ENCODE measurements around the gene SCTR.

Gene SCTR

DNA sequence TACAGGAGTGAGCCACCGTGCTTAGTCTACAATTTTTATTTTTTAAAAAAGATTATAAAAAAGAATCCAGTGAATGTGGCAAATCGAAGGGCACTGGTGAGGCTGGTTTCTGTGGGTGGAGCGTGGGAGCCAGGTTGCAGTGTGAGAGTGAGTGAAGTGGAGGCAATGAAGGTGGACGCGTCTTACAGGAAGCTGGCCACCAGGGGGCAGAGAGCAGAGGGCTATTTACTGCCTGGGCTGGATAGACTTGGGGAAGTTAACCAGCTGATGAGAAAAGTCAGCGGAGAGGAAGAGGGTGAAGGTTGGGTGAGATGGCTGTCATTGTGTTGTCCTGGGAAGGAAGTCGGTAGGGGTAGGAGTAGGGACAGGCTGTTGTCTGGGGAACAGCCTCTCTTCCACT, 6.8 kb downstream of the SCTR start:
- H3K4me1 Mint-ChIP-seq = no peaks in the 10 kb centered on the region
- peaks cover 24% of the 10 kb centered on the region for H3K27me3 Mint-ChIP-seq
- CTCF ChIA-PET = interaction anchor here (0.9 kb wide), 2 partner anchors 8 to 11 kb away, joined by 3 to 4 read pairs; no protein-coding TSS in a partner anchor
- H3K4me3 Mint-ChIP-seq = no peak overlapping the region
- no peaks in the 10 kb centered on the region for H3K9me3 Mint-ChIP-seq
- no peaks in the 10 kb centered on the region for H3K36me3 Mint-ChIP-seq
- peak; percentile 61 for DNase-seq
- no peak overlapping the region for H3K27ac Mint-ChIP-seq

- H3K27ac Mint-ChIP-seq = no peak overlapping the region
- H3K4me1 Mint-ChIP-seq = no peaks in the 10 kb centered on the region
- no peaks in the 10 kb centered on the region for H3K36me3 Mint-ChIP-seq
- H3K9me3 Mint-ChIP-seq = no peaks in the 10 kb centered on the region
- H3K4me3 Mint-ChIP-seq = no peak overlapping the region
- CTCF ChIA-PET = no interaction called here
- no peak for DNase-seq
- peaks cover 20% of the 10 kb centered on the region for H3K27me3 Mint-ChIP-seq
Measured at GRCh38 chr2:119516121-119516520, 8.2 kb downstream of the SCTR start.

DNA sequence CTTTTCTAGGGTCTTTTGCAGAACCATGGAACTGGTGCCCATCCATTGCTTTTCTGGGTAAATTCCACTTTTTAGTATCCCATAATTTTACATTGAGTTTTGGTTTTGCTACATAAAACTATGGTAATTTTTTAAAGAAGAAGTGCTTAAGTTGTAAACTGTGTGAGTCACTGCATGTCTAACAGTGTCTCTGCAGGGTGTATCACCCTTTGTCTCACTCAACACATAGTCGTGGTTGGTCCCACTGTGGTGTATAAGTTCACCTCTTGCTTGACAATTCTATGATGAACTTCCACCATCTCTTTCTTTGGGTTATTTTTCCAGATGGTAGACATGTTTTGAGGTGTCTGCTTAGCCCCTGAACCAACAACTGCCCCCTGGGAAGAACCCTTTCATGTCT, 10.5 kb downstream of the SCTR start:
- Mint-ChIP-seq H3K27ac (no peak overlapping the region), H3K27me3 (peaks cover 23% of the 10 kb centered on the region), H3K9me3 (no peaks in the 10 kb centered on the region), H3K36me3 (no peaks in the 10 kb centered on the region), H3K4me1 (no peaks in the 10 kb centered on the region), H3K4me3 (no peak overlapping the region)
- no peak for DNase-seq
- CTCF ChIA-PET = no interaction called here

DNA sequence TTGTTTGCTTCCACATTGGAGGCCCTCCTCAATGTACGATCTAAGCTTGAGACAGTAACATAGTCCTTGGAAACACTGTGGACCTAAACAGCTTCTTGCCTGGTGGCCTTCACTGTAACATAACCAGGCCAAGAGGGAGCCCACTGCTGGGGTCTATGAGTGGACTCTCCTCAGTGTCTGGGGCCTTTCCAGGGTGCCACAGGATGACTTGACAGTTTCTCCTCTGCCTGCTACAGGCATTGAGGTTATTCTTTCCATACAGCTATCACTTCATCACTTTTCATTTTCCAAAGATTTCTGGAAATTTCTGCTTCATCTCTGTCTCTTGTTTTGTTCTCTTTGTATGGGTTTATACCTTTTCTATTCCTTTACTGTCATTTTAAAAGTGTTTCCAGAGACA, 11.3 kb downstream of the SCTR start:
- H3K27ac Mint-ChIP-seq = no peak overlapping the region
- no peaks in the 10 kb centered on the region for H3K9me3 Mint-ChIP-seq
- DNase-seq = no peak
- CTCF ChIA-PET = no interaction called here
- peaks cover 19% of the 10 kb centered on the region for H3K27me3 Mint-ChIP-seq
- no peak overlapping the region for H3K4me3 Mint-ChIP-seq
- no peaks in the 10 kb centered on the region for H3K4me1 Mint-ChIP-seq
- H3K36me3 Mint-ChIP-seq = no peaks in the 10 kb centered on the region

DNA sequence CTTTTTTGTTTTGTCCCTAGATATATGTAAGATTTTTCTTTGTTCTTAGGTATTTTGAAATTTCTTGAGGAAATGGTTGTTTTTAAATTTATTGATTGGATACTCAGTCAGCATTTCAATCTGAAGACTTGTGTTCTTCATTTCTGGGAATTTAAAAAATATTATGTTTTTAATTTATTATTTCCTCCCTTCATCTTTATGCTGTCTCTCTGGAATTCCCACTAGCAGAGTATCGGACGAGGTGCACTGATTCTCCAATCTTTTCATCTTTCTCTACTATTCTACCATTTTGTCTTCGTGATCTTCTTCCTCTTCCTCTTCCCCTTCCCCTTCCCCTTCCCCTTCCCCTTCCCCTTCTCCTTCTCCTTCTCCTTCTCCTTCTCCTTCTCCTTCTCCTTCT, 12.3 kb downstream of the SCTR start:
- Mint-ChIP-seq H3K27ac (no peak overlapping the region), H3K4me1 (no peaks in the 10 kb centered on the region), H3K27me3 (peaks cover 19% of the 10 kb centered on the region), H3K4me3 (no peak overlapping the region), H3K36me3 (no peaks in the 10 kb centered on the region), H3K9me3 (no peaks in the 10 kb centered on the region)
- CTCF ChIA-PET = no interaction called here
- no peak for DNase-seq

- Mint-ChIP-seq H3K4me1 (no peaks in the 10 kb centered on the region), H3K36me3 (no peaks in the 10 kb centered on the region), H3K9me3 (no peaks in the 10 kb centered on the region), H3K27ac (no peak overlapping the region), H3K4me3 (no peak overlapping the region), H3K27me3 (peaks cover 9% of the 10 kb centered on the region)
- DNase-seq = no peak
- CTCF ChIA-PET = interaction anchor here (0.8 to 0.9 kb wide), 2 partner anchors 9 to 103 kb away, joined by 3 read pairs; no protein-coding TSS in a partner anchor
Measured at GRCh38 chr2:119508756-119509155, 15.5 kb downstream of the SCTR start.

- H3K4me1 Mint-ChIP-seq = no peaks in the 10 kb centered on the region
- H3K9me3 Mint-ChIP-seq = peaks cover 15% of the 10 kb centered on the region
- CTCF ChIA-PET = no interaction called here
- H3K27ac Mint-ChIP-seq = no peak overlapping the region
- no peak overlapping the region for H3K4me3 Mint-ChIP-seq
- no peaks in the 10 kb centered on the region for H3K36me3 Mint-ChIP-seq
- DNase-seq = no peak
- peaks cover 13% of the 10 kb centered on the region for H3K27me3 Mint-ChIP-seq
Measured at GRCh38 chr2:119496682-119497081, 27.6 kb downstream of the SCTR start.

- no peak for DNase-seq
- Mint-ChIP-seq H3K27ac (no peak overlapping the region), H3K27me3 (peaks cover 13% of the 10 kb centered on the region), H3K4me1 (no peaks in the 10 kb centered on the region), H3K9me3 (peaks cover 12% of the 10 kb centered on the region), H3K36me3 (no peaks in the 10 kb centered on the region), H3K4me3 (no peak overlapping the region)
- CTCF ChIA-PET = no interaction called here
Measured at GRCh38 chr2:119495948-119496347, 28.3 kb downstream of the SCTR start.

GRCh38 chr2:119494163-119494790, 30.0 kb downstream of the SCTR start:
- Mint-ChIP-seq H3K27me3 (peaks cover 13% of the 10 kb centered on the region), H3K4me1 (no peaks in the 10 kb centered on the region), H3K27ac (no peak overlapping the region), H3K36me3 (no peaks in the 10 kb centered on the region), H3K4me3 (no peak overlapping the region), H3K9me3 (no peaks in the 10 kb centered on the region)
- no peak for DNase-seq
- CTCF ChIA-PET = no interaction called here

- no peaks in the 10 kb centered on the region for H3K36me3 Mint-ChIP-seq
- no peak for DNase-seq
- H3K27ac Mint-ChIP-seq = no peak overlapping the region
- no peaks in the 10 kb centered on the region for H3K9me3 Mint-ChIP-seq
- CTCF ChIA-PET = no interaction called here
- H3K4me3 Mint-ChIP-seq = no peak overlapping the region
- H3K27me3 Mint-ChIP-seq = peaks cover 12% of the 10 kb centered on the region
- no peaks in the 10 kb centered on the region for H3K4me1 Mint-ChIP-seq
Measured at GRCh38 chr2:119491776-119492525, 32.3 kb downstream of the SCTR start.

DNA sequence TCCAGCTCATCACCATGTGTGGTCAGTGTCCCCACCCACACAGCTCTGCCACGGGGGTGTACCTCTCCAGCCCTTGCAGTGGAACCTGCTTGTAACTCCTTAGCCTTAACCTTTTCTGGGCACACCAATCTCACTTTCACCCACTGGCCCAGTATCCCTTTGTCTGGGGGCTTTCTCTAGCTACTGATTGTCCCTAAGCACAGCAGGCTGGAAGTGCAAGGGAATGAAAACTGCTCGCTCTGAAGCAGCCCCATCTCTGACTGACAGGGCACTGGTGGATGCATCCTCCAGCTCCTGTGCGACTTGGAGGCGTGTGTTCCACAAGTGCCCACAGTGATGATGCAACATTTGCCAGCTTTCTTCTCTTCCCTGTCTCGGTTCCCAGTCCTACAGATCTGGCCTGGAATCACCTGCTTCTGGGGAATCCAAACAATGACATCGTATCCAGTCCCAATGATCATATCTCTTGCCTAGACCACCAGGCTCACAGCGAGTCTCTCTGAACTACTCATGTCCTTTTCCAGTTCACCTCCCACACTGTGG, 33.6 kb downstream of the SCTR start:
- no peak overlapping the region for H3K4me3 Mint-ChIP-seq
- H3K27me3 Mint-ChIP-seq = peaks cover 4% of the 10 kb centered on the region
- no peak overlapping the region for H3K27ac Mint-ChIP-seq
- H3K36me3 Mint-ChIP-seq = no peaks in the 10 kb centered on the region
- H3K4me1 Mint-ChIP-seq = no peaks in the 10 kb centered on the region
- CTCF ChIA-PET = no interaction called here
- no peaks in the 10 kb centered on the region for H3K9me3 Mint-ChIP-seq
- DNase-seq = no peak

DNA sequence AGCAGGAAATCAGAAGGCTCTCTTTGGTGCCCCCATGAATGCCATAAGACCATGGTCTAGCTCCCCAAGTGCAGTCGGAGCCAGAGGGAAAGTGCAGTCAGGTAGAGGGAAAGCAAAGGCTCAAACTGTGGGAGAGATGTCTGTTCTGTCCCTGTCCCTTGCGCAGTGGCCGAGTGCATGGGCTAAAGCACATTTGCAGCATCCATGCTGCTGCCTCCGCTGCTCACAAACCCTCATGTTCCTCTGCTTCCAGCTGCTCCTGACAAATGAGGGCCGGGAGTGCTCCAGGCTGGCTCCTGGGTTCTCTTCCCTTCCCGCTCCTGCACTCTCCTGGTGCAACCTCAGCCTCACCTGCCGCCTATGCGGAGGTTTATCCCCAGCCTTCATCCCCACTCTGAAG, 34.2 kb downstream of the SCTR start:
- no peaks in the 10 kb centered on the region for H3K36me3 Mint-ChIP-seq
- H3K27me3 Mint-ChIP-seq = peaks cover 4% of the 10 kb centered on the region
- no peak overlapping the region for H3K4me3 Mint-ChIP-seq
- H3K4me1 Mint-ChIP-seq = no peaks in the 10 kb centered on the region
- H3K27ac Mint-ChIP-seq = no peak overlapping the region
- no peaks in the 10 kb centered on the region for H3K9me3 Mint-ChIP-seq
- CTCF ChIA-PET = no interaction called here
- DNase-seq = no peak

GRCh38 chr2:119489232-119489952, 34.9 kb downstream of the SCTR start:
- Mint-ChIP-seq H3K9me3 (no peaks in the 10 kb centered on the region), H3K27ac (no peak overlapping the region), H3K27me3 (peaks cover 8% of the 10 kb centered on the region), H3K36me3 (no peaks in the 10 kb centered on the region), H3K4me3 (no peak overlapping the region), H3K4me1 (no peaks in the 10 kb centered on the region)
- no peak for DNase-seq
- CTCF ChIA-PET = no interaction called here

DNA sequence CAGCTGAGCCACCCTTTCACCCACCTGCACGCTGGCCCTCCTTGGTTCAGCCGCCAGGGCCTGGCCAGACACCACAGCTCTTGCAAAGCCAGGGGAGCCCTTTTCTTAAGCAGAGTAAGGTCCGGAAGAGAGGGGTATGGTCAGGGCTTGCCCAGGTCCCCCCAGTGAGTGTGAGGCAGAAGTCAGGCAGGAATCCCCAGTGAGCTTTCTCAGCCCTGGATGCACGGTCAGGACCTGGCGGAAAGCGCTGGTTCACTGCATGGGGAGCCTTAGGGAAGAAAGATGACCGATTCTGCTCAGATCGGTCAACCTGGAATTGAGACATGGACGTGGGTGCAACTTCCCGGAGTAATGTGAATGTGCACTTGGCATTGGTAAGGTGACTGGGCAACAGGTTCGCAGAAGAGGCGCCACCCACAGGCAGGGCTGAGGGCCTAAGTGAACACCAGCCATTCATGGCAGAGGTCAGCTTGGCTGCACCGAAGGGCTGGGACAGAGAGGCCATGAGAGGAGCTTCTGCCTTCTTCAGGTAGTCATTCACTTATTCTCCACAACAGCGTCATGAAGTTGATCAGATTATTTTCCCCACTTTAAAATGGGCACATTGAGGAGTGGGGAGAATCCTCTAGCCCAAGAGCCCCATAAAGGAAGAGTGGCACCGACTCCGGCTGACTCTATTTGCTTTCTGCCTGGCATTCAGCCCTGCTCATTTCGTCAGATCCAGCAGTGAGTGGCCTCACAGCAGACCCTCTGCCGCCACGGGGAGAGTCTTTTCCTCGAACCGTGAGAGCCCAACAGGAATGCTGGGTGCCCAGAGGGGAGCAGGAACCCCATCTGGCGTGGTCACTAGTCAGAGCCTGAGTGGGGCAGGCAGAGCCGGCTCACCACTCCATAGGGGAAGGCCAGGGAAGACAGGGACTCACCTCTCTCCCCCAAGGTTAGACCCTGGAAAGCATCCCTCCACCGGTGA, 35.8 kb downstream of the SCTR start:
- H3K4me1 Mint-ChIP-seq = no peaks in the 10 kb centered on the region

More for the DNA sequence above, 35.8 kb downstream of the SCTR start:
- Mint-ChIP-seq H3K4me3 (no peak overlapping the region), H3K27me3 (peaks cover 4% of the 10 kb centered on the region), H3K36me3 (no peaks in the 10 kb centered on the region), H3K9me3 (no peaks in the 10 kb centered on the region), H3K27ac (no peak overlapping the region)
- CTCF ChIA-PET = no interaction called here
- no peak for DNase-seq
